GM21737 (cell line): ENCODE measurements around the gene TMEM95.

ENCODE experiments used
- ATAC-seq: cut with Tn5 transposase; IDR thresholded peaks from one replicate; pipeline ENCODE4 v1.9.1; 2021; ENCODE audit warnings: mild to moderate bottlenecking, moderate library complexity; ENCODE audit not compliant: unreplicated experiment

TMEM95 gene, protein sequence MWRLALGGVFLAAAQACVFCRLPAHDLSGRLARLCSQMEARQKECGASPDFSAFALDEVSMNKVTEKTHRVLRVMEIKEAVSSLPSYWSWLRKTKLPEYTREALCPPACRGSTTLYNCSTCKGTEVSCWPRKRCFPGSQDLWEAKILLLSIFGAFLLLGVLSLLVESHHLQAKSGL

DNA sequence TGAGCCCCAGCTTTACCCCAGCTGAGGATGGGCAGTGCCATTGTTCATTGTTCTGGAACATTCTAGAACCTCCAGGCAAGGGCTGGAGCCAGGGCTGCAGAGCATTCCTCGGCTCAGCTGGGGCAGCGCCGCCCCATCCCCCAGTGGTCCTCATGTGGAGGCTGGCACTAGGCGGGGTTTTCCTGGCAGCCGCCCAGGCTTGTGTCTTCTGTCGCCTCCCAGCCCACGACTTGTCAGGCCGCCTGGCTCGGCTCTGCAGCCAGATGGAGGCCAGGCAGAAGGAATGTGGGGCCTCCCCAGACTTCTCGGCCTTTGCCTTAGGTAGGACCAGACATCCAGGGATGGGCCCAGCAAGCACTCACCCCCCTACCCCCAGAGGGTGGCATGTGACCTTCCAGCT, at the start of gene TMEM95:
Gene TMEM95 (plus strand): TSS at position 104 of the 400 bp plus-strand sequence. CDS start 49 bp downstream, at position 153.
- no peak for ATAC-seq

DNA sequence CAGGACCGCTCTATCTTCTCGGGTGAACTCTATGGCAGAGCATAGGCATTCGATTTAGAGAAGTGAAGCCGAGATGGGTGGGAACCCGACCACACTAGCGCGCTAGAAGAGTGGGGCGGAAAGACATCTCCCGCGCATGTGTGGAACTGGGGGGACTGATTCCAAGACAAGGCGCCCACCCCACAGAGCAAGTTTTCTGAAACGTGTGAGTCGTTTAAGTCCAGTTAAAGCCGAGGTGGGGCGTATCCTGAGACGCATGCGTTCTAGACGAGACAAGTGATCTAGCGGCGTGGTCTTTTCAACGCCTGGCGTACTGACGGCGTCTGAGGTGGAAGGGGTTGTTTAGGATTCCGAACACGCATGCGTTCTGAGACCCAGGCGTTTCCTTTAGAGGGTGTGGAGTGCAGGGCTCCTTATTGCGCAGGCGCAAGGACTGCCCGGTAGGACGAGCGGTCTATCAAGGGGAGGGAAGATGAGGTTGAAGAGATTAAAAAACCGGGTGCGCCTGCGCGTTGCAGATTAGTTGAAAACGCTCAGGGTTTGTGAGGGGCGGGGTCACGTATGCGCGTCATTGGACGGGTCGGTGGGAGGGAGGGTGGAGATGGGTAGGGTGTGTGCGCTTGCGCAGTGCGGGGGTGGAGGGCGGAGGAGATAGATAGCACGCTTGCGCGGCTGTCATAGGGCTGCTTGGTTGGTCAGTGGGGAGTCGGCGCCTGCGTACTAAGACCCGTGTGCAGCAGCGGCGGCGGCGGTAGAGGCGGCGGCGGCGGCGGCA, 47.9 kb upstream of the TMEM95 start, which contains the start of gene EIF5A:
Gene EIF5A (plus strand): TSS at position 718 of the 775 bp plus-strand sequence. CDS start 2,008 bp downstream, outside the sequence.
- peak; percentile 67 for ATAC-seq

DNA sequence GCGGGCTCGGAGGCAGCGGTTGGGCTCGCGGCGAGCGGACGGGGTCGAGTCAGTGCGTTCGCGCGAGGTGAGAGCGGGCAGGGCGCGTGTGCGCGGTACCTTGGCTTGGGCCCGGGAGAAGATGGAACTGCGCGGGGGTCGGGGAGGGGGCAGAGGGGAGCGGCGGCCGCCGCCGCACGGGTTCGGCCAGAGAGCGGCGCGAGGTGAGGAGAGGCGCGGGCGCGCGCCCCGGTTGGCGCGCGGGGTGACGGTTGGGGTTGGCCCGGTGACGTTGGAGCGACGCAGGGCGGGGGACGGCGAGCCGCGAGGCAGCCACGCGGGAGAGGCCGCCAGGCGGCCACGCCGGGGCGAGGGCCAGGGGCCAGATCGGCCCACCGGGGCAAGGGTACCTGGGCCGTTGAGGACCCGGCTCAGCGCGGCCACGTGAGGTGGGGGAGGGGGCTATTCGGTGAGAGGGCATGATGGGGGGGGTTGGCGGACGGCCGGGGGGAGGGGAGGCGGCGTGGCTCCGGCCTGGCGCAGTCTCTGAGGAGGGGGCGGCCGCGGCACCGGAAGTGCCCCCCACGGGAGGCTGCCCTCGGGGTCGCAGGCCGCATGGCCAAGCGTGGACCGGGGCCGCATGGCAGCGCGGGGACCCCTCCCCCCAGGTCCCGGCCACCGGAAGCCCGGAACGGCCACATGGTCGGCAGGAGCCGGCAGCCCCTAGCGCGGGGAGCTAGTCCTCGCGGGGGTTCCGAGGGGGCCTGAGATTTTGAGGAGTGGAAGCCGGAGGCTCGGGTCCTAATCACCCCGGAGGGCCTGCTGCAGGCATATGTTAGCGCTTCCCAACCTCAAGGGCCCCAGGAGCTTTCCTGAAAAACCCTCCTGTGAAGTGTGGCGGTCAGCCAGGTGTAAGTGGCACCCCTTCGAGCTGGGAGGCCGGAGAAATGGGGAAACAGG, 47.0 kb upstream of the TMEM95 start:
- ATAC-seq = peak; percentile 2

DNA sequence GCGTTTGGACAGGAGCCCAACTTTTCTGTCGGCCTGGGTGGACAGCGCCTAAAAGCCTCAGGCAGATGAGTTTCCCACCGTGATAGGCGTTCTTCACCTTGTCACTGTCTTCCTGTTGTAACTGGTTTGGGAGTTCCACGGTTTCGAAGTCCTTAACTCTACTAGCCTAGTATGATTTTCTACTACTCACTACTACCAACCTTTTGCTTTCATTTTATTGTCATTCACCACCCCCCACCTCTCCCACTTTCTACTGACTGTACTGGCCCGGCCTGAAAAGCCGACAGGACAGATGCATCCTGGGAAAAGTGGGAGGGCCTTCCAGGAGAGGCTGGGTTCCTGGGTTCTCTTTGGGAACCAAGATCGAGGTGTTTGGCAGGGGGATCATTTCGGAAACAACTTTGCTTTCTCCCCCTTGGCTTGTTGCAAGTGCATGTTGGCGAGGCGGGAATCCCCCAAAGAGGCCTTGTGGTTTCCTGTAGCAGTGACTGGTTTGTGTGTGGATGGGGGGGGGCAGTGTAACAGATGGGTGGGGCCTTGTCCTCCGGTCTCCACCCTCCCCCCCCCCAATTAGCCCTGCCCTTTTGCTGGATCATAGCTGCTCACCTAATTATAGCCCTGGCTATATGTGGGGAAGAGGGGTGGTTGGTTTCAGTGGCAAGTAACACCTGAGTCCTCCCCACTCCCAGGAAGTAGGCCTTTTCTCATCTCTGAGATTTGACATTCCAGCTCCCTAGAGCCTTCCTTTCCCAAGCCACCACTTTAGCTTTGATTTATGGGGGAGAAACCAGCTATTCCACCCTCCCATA, 46.1 kb upstream of the TMEM95 start:
- peak; percentile 20 for ATAC-seq

DNA sequence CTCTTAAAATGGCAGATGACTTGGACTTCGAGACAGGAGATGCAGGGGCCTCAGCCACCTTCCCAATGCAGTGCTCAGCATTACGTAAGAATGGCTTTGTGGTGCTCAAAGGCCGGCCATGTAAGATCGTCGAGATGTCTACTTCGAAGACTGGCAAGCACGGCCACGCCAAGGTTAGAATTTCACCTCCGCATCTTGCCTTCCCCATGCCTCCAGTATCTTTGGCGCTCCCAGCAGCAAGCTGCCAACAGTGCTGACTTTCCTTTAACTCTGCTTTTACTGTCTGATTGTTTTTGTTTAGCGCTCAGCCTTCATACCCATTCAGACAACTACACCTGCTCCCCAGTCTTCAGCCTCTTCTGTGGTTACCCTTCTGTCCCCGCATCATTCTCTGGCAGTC, 45.3 kb upstream of the TMEM95 start:
- ATAC-seq = no peak

DNA sequence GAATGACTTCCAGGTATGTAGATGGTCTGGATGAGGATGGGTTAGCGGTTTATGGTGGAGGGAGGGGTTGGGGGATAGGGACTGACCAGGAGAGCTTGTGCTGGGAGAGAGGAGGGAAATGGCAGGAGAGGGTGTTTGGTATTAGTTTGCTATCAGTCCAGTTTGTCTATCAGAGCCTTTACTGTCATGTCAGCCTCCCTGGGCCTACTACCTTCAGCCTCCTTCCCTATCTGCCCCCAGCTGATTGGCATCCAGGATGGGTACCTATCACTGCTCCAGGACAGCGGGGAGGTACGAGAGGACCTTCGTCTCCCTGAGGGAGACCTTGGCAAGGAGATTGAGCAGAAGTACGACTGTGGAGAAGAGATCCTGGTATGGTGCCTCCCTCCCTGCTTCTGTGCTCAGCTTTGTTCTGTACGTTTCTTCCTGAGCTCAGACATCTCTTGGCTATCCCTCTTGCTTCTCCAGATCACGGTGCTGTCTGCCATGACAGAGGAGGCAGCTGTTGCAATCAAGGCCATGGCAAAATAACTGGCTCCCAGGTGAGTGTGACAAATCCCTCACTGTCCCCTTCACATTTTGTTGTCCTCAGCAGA, 43.7 kb upstream of the TMEM95 start:
- no peak for ATAC-seq

DNA sequence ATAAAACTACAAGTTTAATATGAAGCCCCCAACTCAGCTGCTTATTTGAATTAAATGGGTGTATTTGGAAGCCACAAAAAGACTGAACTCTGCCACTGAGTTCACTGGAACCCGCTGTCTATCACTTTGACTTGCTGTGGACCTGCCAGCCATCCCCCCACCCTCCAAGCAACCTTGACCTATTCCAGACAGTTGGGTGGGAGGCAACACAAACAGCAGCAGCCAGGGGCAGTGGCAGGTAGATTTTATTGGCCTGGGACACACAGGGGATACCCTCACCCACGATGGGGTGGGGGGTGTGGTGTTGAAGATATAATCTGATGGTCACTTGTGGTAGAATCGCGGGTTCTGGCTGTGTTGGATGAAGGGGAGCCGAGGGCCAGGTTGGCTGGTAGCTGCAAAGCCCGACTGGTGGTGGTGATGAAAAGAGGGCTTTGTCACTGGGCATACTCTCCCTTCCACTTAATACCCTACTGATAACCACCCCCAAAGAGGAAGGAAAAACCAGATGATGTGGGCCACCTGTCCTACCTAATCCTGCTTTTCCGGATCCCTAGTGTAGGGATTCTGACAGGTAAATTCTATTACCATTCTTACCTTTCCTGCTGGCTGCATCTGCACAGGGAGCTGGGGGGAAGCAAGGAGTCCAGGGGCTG, 42.4 kb upstream of the TMEM95 start:
- ATAC-seq = no peak

DNA sequence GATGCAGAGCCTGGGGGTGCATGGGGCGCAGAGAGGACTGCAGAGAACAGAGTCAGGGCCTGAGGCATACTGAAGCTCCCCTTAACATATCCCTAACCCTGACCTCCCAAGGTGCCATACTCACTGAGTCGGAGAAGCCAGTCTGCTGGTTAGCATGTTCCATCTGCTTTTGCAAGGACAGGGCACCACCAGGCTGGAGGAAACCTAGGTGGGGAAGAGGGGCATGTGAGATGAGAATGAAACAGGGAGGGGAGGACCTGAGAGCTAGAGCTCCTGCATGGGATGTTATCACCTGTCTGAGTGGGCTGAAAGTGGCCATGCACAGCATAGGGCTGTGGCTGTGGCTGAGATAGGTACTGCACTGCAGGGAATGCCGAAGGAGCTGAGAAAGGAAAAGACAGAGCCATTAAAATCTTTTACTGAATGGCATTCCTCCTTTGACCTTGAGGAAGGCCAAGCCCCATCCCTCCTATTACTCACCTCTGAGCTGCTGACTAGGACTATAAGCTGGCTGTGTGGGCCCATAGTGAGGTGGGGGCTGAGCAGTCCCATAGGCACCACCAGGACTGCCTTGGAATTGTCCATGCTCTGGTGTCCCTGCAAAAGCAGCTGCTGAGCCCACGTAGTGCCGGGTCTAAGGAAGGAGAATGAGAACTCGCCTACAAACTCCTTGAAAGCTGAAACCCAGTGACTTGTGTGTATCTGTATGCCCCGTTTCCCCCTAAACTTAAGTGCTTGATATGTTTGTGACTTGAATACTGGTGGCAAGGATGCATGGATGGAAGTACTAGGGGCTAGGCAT, 41.7 kb upstream of the TMEM95 start:
- ATAC-seq = no peak

DNA sequence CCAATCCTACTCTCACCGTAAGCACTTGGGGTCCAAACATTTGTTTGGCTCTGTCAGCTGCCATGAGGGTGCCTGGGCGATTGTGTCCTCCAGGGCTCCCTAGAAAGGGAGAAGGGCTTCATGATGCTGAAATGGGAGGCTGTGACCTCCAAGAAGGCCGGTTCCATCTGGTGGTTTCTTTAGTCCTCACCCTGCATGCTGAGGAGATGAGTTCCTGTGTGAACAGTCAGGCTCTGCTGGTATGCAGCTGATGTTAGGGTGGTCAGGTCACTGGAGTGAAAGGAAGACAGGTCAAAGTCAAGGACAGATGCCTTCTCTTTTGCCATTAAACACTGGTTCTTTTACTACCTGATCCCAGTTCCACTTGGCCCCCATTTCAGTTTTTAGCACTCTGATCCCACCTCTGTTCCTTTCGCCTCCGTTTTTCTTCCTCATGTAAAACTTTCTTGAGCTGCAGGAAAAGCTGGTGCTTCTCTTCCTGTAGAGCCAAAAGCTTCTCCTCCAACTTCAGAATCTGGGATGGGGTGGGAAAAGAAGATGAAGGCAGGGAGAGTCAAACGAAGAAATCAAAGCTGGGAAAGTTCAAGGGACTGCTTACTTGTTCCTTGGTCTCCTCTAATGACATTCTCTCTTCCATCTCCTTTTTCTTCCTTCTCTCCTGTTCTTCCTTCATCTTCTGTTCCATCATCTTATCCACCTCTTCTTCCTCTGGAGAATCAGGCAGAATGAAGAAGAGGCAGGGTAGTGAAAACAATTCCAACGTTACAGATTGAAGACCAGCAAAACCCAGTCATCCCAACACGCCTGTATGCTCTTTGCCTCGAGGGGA, 40.9 kb upstream of the TMEM95 start:
- ATAC-seq = no peak

DNA sequence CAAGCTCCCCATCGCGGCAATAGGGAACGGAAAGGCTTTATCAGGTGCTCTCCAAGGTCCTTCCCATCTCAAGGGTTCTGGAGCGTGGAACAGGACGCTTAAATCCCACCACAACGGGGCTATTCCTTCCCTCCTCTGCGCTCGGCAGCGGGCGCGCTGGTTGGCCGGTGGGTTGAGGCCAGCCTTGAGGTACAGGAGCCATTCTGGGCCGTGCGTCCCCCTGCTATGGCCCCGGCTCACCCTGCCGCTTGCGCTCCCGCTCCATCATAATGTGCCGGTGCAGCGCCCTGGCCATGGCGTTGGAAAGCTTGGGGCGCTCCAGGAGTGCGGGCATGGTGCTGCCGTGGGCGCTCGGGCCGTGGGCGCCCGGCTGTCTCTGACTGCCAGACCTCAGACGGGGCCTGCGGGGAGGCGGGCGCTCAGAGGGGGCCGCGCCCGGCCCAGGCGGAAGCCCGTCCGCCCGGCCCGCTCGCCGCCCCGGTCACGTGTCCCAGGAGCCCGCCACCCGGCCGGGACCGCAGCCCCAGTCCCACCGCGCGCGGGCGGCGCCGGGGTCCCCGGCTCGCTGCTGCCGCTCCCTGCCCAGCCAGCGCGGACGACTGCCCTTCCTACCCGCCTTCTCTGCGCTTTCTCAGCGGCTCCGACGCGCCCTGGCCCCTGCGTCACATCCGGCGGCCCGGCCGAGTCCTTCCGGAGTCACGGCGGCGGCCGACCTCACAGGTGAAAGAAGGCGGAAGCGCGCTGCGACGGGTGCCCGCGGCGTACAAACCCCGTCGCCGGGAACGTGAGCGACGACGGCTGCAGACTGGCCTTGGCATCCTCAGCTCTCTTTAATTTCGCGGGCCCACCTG, 40.0 kb upstream of the TMEM95 start, which contains the start of gene GPS2:
Gene GPS2 (minus strand): TSS at position 642 of the 851 bp plus-strand sequence. CDS start 308 bp downstream, at position 334.
- ATAC-seq = peak; percentile 65

DNA sequence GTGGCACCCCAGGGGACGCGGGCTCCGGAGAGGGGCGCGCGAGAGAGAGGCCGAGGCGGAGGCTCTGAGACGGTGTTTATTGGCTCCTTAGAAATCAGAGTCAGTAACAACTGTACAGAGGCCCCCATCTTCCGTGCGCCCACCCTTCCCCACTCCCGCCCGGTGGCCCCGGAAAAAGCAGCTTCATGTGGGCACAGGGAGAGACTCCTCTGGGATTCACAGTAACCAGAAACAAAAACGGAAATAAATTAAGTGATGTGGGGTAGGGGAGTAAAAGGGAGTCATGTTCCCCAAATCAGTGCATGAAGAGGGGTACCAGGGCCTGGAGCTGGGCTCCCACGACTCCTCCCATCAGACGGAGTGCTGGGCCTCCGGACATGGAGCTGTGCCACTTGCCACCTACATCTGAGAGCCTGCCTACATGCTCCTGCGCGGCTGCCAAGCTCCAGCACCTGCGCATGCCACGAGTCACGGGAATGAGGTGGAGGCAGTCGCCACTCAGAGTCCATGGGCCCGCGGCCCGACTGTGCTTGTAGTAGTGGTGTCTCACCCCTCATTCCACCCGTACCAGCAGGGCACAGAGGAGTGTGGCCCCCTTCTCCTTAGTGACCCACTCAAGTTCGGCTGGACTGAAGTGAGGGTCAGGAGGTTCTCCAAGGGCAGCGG, 39.3 kb upstream of the TMEM95 start:
- ATAC-seq = no peak

DNA sequence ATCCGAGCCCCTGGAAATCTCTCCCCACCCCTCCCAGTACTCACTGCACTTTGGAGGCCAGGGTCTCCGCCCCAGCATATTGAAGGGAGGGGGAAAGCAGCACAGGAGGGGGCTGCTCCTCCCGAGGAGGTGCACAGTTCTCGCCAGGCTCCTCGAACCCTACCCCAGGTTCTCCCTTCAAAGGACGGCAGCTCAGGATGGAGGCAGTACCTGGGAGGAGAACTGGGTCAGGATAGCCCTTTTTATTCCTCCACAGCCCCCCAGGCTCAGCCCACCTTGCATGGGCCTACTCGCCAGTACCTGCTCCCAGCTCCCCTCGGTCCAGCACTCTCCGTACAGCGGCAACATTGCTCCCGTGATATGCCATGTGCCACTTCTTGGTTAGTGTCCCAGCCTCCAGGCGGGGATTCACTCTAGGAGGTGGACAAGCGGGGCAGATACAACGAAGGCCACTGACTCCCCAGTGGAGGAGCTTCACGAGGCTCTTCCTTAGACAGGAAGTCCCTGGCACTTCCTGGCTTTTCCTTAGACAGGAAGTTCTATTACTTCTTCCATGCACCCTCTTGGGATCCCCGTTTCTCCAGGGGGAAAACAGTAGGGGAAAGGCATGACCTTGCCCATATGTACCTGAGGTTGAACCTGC, 37.7 kb upstream of the TMEM95 start:
- ATAC-seq = no peak

DNA sequence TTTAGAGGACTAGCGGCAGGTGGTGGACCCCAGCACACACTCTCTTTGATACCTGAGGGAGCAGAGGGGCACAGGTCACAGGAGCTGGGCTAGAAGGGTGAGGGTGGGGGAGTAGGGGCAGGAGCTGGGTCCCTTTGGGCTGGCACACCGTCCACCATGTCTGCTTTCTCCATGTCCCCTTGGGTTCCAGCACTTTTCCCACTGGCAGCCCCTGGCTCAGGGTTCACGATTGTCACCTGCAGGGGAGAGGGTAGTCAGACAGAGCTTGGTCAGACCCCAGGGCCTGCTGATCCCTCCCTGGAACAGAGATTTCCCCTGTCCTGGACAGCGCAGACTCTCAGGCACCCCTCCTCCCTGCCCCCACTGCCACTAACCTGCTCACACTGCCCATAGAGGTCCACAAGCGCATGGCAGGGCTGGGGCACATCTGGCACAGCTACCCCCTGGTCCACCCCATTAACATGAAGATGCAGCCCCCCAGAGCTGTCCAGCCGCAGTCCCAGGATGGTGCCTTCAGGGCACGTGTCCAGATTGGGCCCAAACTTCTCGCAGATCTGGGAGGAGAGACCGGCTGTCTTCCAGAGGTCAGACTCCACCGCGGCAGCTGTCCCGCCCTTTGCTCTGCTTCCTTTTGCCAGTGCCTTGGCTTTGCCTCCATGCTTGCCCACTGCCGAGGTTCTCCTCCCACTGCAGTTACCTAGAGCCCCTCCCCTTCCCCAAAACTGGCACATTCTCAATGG, 36.7 kb upstream of the TMEM95 start:
- ATAC-seq = no peak

DNA sequence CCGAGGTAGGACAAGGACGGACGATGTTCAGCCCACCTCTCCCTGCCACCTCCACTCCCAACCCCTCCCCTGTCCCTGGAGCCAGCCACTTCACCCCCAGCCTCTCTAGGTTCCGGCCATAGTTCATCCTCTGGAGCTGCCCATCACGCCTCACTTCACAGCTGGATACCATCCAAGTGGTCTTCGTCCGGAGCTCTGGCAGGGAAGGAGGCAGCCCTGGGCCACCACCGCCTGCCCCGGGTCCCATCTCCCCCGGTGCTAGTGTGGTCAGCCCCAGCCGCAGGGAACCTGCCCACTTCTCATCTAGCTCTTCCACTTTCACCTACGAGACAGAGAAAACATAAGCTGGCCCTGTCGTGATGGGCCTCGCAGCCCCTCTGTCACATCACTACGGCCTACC, 33.5 kb upstream of the TMEM95 start:
- no peak for ATAC-seq

DNA sequence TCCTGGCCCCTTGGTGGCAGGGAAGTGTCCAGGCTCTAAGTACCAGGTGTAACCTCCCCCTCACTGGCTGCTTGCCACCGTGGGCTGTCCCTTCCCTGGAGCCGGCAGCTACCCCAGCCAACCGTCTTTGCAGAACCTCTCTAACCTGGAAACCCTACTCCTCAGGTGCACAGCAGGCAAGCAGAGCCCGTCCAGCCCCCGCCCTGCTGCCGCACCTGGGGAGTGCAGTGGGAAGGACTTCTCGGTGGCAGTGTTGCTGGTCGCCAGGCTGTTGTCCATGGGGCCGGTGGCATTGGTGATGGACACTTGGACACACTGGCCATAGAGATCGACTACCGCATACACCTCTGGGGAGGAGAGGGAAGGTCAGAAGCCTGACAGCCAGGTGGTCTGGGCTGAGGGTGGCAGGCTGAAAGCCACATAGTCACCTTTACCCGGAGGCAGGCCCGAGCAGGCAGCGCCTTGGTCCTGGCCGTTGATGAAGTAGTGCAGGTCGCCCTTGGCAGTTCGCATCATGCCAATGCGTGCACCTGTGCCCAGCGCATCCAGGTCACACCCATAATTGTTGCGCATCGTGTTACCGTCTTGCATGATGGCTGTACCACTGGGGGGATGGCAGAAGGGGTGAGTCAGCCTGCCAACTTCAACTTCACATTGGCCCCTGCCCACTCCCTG, 32.3 kb upstream of the TMEM95 start:
- no peak for ATAC-seq
